IMR-90 (cell line): ENCODE results near the gene NENF. TPM values are rescaled to one million over a fixed set of nuclear protein-coding genes. Genes with fewer than 3 reads are reported as not detected.

Experiments used
- ATAC-seq: fragments of 200-7000 bp; cut with Tn5 transposase; 2 replicates; pipeline ENCODE4 v1.9.1; 2020; ENCODE audit warnings: low read depth, mild to moderate bottlenecking, moderate library complexity
- BruUV-seq: library from RNA; stranded (reverse); fragments of 400-500 nt; replicated peaks from 2 replicates; lab custom pipeline; 2021; lab: Mats Ljungman, UMichigan
- CTCF ChIA-PET: fragments of 300-600 bp; formaldehyde crosslinking; extraction: SDS; loops from one replicate; lab custom pipeline; 2021; ENCODE audit warnings: antibody characterized with exemption; lab: Yijun Ruan, JAX
- POLR2A ChIA-PET: fragments of 300-600 bp; sonication (Branson Sonifier 250); formaldehyde crosslinking; loops from one replicate; lab custom pipeline; 2022; ENCODE audit warnings: antibody characterized with exemption; ENCODE audit not compliant: unreplicated experiment; lab: Charles Lee
- DNase-seq: peaks from one replicate; pipeline ENCODE4 v3.0.0; 2013
- H2AFZ ChIP-seq: replicated peaks from 2 replicates; pipeline ENCODE3; 2013; ENCODE audit warnings: low read length, mild to moderate bottlenecking; ENCODE audit not compliant: poor library complexity
- H2AK5ac ChIP-seq: 2 replicates; pipeline ENCODE4 v1.6.1; 2013; ENCODE audit warnings: low read depth, low read length, inconsistent platforms
- H2AK9ac ChIP-seq: replicated peaks from 2 replicates; pipeline ENCODE3; 2013; ENCODE audit warnings: mild to moderate bottlenecking, low read depth, low read length, moderate library complexity; ENCODE audit not compliant: poor library complexity
- H2BK120ac ChIP-seq: 2 replicates; pipeline ENCODE4 v1.6.1; 2013; ENCODE audit warnings: low read depth, low read length, inconsistent platforms
- H2BK15ac ChIP-seq: 3 replicates; pipeline ENCODE4 v1.6.1; 2013; ENCODE audit warnings: low read depth, low read length, inconsistent platforms
- H2BK20ac ChIP-seq: 2 replicates; pipeline ENCODE4 v1.6.1; 2013; ENCODE audit warnings: low read depth, mild to moderate bottlenecking, inconsistent platforms, low read length, moderate library complexity
- H2BK5ac ChIP-seq: 2 replicates; pipeline ENCODE4 v1.6.1; 2013; ENCODE audit warnings: mild to moderate bottlenecking, low read depth, low read length, inconsistent platforms; ENCODE audit not compliant: poor library complexity, severe bottlenecking
- H3K14ac ChIP-seq: replicated peaks from 2 replicates; pipeline ENCODE4 v1.6.1; 2013; ENCODE audit warnings: low read depth, low read length, inconsistent platforms
- H3K18ac ChIP-seq: 2 replicates; pipeline ENCODE4 v1.6.1; 2013; ENCODE audit warnings: low read depth, low read length, control low read depth
- H3K23ac ChIP-seq: 2 replicates; pipeline ENCODE4 v1.6.1; 2013; ENCODE audit warnings: low read depth, low read length, inconsistent platforms
- H3K27ac ChIP-seq: 2 replicates; pipeline ENCODE4 v1.5.1; 2013; ENCODE audit warnings: mild to moderate bottlenecking, control low read depth, low read length; ENCODE audit not compliant: insufficient read depth
- H3K27me3 ChIP-seq: 2 replicates; pipeline ENCODE4 v1.6.1; 2013; ENCODE audit warnings: low read length; ENCODE audit not compliant: control insufficient read depth, insufficient read depth
- H3K36me3 ChIP-seq: 2 replicates; pipeline ENCODE4 v1.6.1; 2013; ENCODE audit warnings: low read length, mixed read lengths; ENCODE audit not compliant: control insufficient read depth, insufficient read depth
- H3K4ac ChIP-seq: 2 replicates; pipeline ENCODE4 v1.6.1; 2013; ENCODE audit warnings: low read depth, low read length, inconsistent platforms
- H3K4me1 ChIP-seq: 2 replicates; pipeline ENCODE4 v1.6.1; 2013; ENCODE audit warnings: low read length, mixed read lengths; ENCODE audit not compliant: control insufficient read depth, insufficient read depth
- H3K4me2 ChIP-seq: 2 replicates; pipeline ENCODE4 v1.6.1; 2013; ENCODE audit warnings: low read depth, mild to moderate bottlenecking, control low read depth, low read length, moderate library complexity
- H3K4me3 ChIP-seq: 2 replicates; pipeline ENCODE4 v1.5.1; 2013; ENCODE audit warnings: low read depth, mild to moderate bottlenecking, control low read depth, low read length, moderate library complexity; ENCODE audit not compliant: insufficient read depth
- H3K56ac ChIP-seq: 2 replicates; pipeline ENCODE4 v1.6.1; 2013; ENCODE audit warnings: low read length, inconsistent platforms; ENCODE audit not compliant: insufficient read depth; ENCODE audit errors: extremely low read depth
- H3K79me1 ChIP-seq, 2 experiments: 2 replicates each; pipeline ENCODE4 v1.6.1; 2013; ENCODE audit warnings: low read length in 2 of 2, inconsistent platforms in 1 of 2, low read depth in 1 of 2
- H3K9ac ChIP-seq: 2 replicates; pipeline ENCODE4 v1.6.1; 2013; ENCODE audit warnings: low read depth, low read length, control low read depth
- H3K9me1 ChIP-seq: 2 replicates; pipeline ENCODE4 v1.6.1; 2013; ENCODE audit warnings: low read length, inconsistent platforms; ENCODE audit not compliant: insufficient read depth
- H3K9me3 ChIP-seq: 2 replicates; pipeline ENCODE4 v1.6.1; 2013; ENCODE audit warnings: low read length; ENCODE audit not compliant: control insufficient read depth, insufficient read depth
- H4K20me1 ChIP-seq: 2 replicates; pipeline ENCODE4 v1.6.1; 2013; ENCODE audit warnings: low read length, inconsistent platforms; ENCODE audit not compliant: insufficient read depth
- H4K5ac ChIP-seq: 2 replicates; pipeline ENCODE4 v1.6.1; 2013; ENCODE audit warnings: mild to moderate bottlenecking, low read depth, low read length, control low read depth
- H4K8ac ChIP-seq, 2 experiments: 2 replicates each; pipeline ENCODE4 v1.6.1; 2013; ENCODE audit warnings: low read depth in 2 of 2, low read length in 2 of 2, control low read depth in 1 of 2, inconsistent platforms in 1 of 2
- H4K91ac ChIP-seq: 2 replicates; pipeline ENCODE4 v1.6.1; 2013; ENCODE audit warnings: low read depth, low read length, inconsistent platforms; ENCODE audit not compliant: insufficient read depth
- BHLHE40 ChIP-seq: fragments of 150-350 bp; IDR thresholded peaks from 2 replicates; pipeline ENCODE4 v1.6.1; 2016; ENCODE audit warnings: mild to moderate bottlenecking, low read depth, low read length
- ELK1 ChIP-seq: fragments of 150-350 bp; IDR thresholded peaks from 2 replicates; pipeline ENCODE4 v1.6.1; 2016; ENCODE audit warnings: low read depth, mild to moderate bottlenecking, low read length, moderate library complexity, borderline replicate concordance
- FOS ChIP-seq: fragments of 150-350 bp; IDR thresholded peaks from 2 replicates; pipeline ENCODE4 v1.6.1; 2016; ENCODE audit warnings: low read depth, low read length
- MAFK ChIP-seq: IDR thresholded peaks from 2 replicates; pipeline ENCODE4 v1.6.1; 2012; ENCODE audit warnings: low read depth, low read length, improper control_type of control experiment
- MXI1 ChIP-seq: IDR thresholded peaks from 2 replicates; pipeline ENCODE4 v1.6.1; 2012; ENCODE audit warnings: low read depth, mild to moderate bottlenecking, low read length, moderate library complexity, borderline replicate concordance
- RAD21 ChIP-seq: IDR thresholded peaks from 2 replicates; pipeline ENCODE4 v1.6.1; 2012; ENCODE audit warnings: low read length, improper control_type of control experiment
- RCOR1 ChIP-seq: IDR thresholded peaks from 2 replicates; pipeline ENCODE4 v1.6.1; 2012; ENCODE audit warnings: mild to moderate bottlenecking, low read length, improper control_type of control experiment; ENCODE audit not compliant: insufficient replicate concordance
- RFX5 ChIP-seq: IDR thresholded peaks from 2 replicates; pipeline ENCODE4 v1.8.0; 2012; ENCODE audit warnings: low read depth, mild to moderate bottlenecking, low read length, moderate library complexity
- WGBS, 2 experiments: methylation state at CpG; one replicate each; pipeline versions ENCODE4 v1.1.5 to v1.1.7; 2013; ENCODE audit warnings: missing lambda C conversion rate in 2 of 2; ENCODE audit not compliant: insufficient read length in 1 of 2; ENCODE audit errors: extremely low coverage in 2 of 2; 5-methylcytosine and 5-hydroxymethylcytosine counted together
- dilution Hi-C: fragments of 300-500 bp; cut with HindIII; formaldehyde crosslinking; loops from one replicate; pipeline ENCODE4 v1.14.3; 2018; ENCODE audit warnings: low sequenced_read_pairs; ENCODE audit not compliant: unreplicated experiment
- in situ Hi-C: fragments of 300-500 bp; cut with MboI; formaldehyde crosslinking; loops from 3 replicates; pipeline ENCODE4 v1.14.3; 2019; ENCODE audit warnings: low sequenced_read_pairs, inconsistent platforms, mixed read lengths
- intact Hi-C: fragments of 100-400 bp; cut with micrococcal nuclease; formaldehyde crosslinking; loops from 2 replicates; pipeline ENCODE4 v1.10.0; 2022
- polyA plus RNA-seq, 3 experiments: library from polyadenylated mRNA; depleted of rRNA; stranded (reverse); fragments of >200 nt; gene quantifications; 2 replicates each; pipeline ENCODE4 v1.2.3, GENCODE V29; 2012; ENCODE audit warnings: low replicate concordance in 1 of 3
- total RNA-seq: library from RNA; depleted of rRNA; stranded (reverse); fragments of >200 nt; gene quantifications from 2 replicates; pipeline ENCODE4 v1.2.3, GENCODE V29; 2012

The NENF gene
- total and polyA plus RNA-seq, 2 of the 4 experiments (the other 2 are of a cell fraction): 16.0 to 40.4 TPM

- intact Hi-C loops (no loop called here), dilution Hi-C loops (no loop called here), in situ Hi-C loops (loop anchor here (5.0 kb wide), 1 partner anchor 112 kb away; no protein-coding TSS in a partner anchor)
- no peak overlapping the region for H2BK120ac ChIP-seq
- H3K27ac ChIP-seq: no peak overlapping the region
- no peak overlapping the region for H2BK15ac ChIP-seq
- no peak overlapping the region for H3K9ac ChIP-seq
- H2BK5ac ChIP-seq: peak overlapping the region; percentile 25
- peak overlapping the region; percentile 31 for H2AK9ac ChIP-seq
- no peaks in the 10 kb centered on the region for H3K79me1 ChIP-seq
- TF ChIP-seq MXI1: no peak
- TF ChIP-seq RAD21: no peak
- peak; percentile 92 for TF ChIP-seq FOS
- peak; percentile 86 for TF ChIP-seq RCOR1
- TF ChIP-seq BHLHE40: peak; percentile 45; the same call in 1 of the 2 replicates
- TF ChIP-seq ELK1: no peak
- peak; percentile 59; the same call in 1 of the 2 replicates for TF ChIP-seq MAFK
- TF ChIP-seq RFX5: no peak
- H3K4ac ChIP-seq: no peak overlapping the region
- peak overlapping the region; percentile 40 for H2AFZ ChIP-seq
- H3K9me1 ChIP-seq: peaks cover 28% of the 10 kb centered on the region
- no peaks in the 10 kb centered on the region for H3K27me3 ChIP-seq
- peak overlapping the region; percentile 25; the same call in 1 of the 2 replicates for H2AK5ac ChIP-seq
- H4K5ac ChIP-seq: no peak overlapping the region
- CTCF ChIA-PET: no interaction called here
- no peak overlapping the region for H3K4me2 ChIP-seq
- no TSS peak for BruUV-seq
- ATAC-seq (peak; percentile 66), DNase-seq (peak; percentile 89)
- no peak overlapping the region for H3K18ac ChIP-seq
- no peak overlapping the region for H3K23ac ChIP-seq
- H4K20me1 ChIP-seq: peaks cover 6% of the 10 kb centered on the region; the same call in 1 of the 2 replicates
- peak overlapping the region in 1 of 2 experiments; percentile 12; a peak in 1 of 4 replicates for H4K8ac ChIP-seq
- no peaks in the 10 kb centered on the region for H3K9me3 ChIP-seq
- POLR2A ChIA-PET: no interaction called here
- no peak overlapping the region; the same call in 1 of the 2 replicates for H2BK20ac ChIP-seq
- no peak overlapping the region for H3K14ac ChIP-seq
- no peak overlapping the region for H3K56ac ChIP-seq
- no peak overlapping the region for H3K4me3 ChIP-seq
- peaks cover 24% of the 10 kb centered on the region for H3K4me1 ChIP-seq
- H4K91ac ChIP-seq: no peak overlapping the region
- H3K36me3 ChIP-seq: no peaks in the 10 kb centered on the region
- WGBS, 2 experiments: 82% methylated on average over 5 of the region's 11 CpGs; no CpG with 5 or more reads in 1 of the 2 experiments
Measured at GRCh38 chr1:212484701-212485570, 52.2 kb downstream of the NENF start.
